DND-41 (cell line): ENCODE results near the gene GPR68.

ENCODE experiments used
- EZH2 ChIP-seq: IDR thresholded peaks from 3 replicates; pipeline ENCODE4 v1.6.1; 2012; ENCODE audit warnings: borderline replicate concordance, low read depth, mild to moderate bottlenecking, moderate library complexity, low read length, inconsistent platforms; ENCODE audit not compliant: severe bottlenecking
- TF ChIP-seq, protein P1 (sequence below): IDR thresholded peaks from 2 replicates; pipeline ENCODE4 v1.5.1; 2012; ENCODE audit warnings: borderline replicate concordance, low read length, moderate library complexity, mild to moderate bottlenecking; ENCODE audit not compliant: poor library complexity, severe bottlenecking; ENCODE audit errors: extremely low read depth

DNA sequence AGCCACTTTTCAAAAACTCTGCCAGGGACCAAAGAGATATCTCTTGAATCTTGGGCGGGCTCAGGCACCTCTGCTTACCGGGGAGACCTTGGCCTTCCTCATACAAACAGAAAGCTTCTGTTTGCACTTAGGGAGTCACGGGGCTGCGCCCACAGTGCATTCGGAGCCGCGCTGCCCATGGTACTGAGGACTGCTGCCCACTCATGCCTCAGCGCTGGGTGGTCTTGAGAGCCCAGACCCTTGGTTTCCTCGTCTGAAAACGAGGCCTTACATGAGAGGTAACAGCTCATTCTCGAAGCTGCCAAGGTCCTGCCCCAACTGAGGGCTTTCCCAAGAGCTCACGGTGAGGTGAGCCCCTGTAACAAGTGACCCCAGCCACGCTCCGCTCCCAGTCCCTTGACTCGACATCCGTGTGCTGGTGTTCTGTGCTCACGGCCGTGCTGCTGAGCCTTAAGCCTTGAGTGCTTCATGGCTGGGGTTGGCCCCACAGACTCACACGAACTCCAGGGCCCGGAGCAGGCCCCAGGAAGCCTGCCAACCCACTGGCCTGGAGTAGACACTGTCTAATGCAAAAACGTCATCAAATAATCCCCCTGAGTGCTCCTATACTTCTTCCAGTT lies 47.4 kb upstream of the GPR68 start:
- TF ChIP-seq, protein P1, sequence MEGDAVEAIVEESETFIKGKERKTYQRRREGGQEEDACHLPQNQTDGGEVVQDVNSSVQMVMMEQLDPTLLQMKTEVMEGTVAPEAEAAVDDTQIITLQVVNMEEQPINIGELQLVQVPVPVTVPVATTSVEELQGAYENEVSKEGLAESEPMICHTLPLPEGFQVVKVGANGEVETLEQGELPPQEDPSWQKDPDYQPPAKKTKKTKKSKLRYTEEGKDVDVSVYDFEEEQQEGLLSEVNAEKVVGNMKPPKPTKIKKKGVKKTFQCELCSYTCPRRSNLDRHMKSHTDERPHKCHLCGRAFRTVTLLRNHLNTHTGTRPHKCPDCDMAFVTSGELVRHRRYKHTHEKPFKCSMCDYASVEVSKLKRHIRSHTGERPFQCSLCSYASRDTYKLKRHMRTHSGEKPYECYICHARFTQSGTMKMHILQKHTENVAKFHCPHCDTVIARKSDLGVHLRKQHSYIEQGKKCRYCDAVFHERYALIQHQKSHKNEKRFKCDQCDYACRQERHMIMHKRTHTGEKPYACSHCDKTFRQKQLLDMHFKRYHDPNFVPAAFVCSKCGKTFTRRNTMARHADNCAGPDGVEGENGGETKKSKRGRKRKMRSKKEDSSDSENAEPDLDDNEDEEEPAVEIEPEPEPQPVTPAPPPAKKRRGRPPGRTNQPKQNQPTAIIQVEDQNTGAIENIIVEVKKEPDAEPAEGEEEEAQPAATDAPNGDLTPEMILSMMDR: no peak
- TF ChIP-seq EZH2: no peak
